ENCODE results near the gene SBSN. TPM values are rescaled to one million over a fixed set of nuclear protein-coding genes. Genes with fewer than 3 reads are reported as not detected.
A peak's percentile ranks its signal among the peaks of the same experiment; 100 is the strongest.

Gene SBSN
- total RNA-seq, 4 donors from 2014 or later, result not detected

DNA sequence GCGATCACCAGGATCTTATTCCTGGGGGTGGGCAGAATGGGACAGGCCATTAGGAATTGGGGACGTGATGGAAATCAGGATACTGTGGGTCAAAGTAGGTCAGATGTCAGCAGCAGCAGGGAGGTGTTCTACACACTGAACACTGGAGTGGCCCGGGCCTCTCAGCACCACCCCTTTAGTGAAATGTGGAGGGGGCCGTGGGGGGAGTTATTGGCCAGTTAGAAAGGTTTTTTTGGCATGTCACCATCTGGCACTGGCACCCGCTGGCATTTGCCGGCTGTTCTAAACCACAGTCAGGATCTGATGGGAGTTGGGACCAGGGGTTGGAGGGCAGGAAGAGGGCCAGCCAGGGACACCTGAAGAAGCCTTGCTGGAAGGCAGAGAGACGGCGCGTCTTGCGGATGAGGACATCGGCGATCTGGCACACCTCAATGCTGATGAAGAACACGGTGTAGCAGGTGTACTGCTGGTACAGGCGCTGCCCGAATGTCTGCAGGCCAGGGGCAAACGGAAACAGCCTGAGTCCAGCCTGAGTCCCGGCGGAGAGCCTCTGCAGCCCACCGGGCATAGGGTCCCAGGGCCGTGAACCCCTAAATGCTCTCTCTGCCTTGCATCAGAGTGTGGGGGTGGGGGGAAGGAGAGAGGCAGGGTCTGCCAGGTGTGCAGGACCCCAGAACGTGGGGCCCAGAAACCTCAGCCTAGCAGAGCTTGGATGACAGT, 23.1 kb upstream of the SBSN start:
- peaks cover 4 to 31% (median 16%) of the 10 kb centered on the region in 4 donors for H3K36me3 ChIP-seq
- H3K27ac ChIP-seq (replicated peaks in 1 of 4), result no peak overlapping the region
- H3K4me1 ChIP-seq, result peaks cover 5 to 19% (median 13%) of the 10 kb centered on the region in 4 donors
- 90% methylated on average over 18 of the region's 21 CpGs for WGBS
- H3K4me3 ChIP-seq, result no peak overlapping the region
- peaks cover 0 to 10% (median 0%) of the 10 kb centered on the region in 4 donors for H3K27me3 ChIP-seq
- no peaks in the 10 kb centered on the region for H3K9me3 ChIP-seq
- no peak for DNase-seq (ENCODE audit: extremely low spot score)
- TF ChIP-seq EP300 (IDR thresholded peaks at IDR 0.05) (no peak), POLR2A (IDR thresholded peaks at IDR 0.05; ENCODE audit: low read depth) (no peak), POLR2AphosphoS5 (IDR thresholded peaks at IDR 0.05) (no peak)
- TF ChIP-seq, protein P1, sequence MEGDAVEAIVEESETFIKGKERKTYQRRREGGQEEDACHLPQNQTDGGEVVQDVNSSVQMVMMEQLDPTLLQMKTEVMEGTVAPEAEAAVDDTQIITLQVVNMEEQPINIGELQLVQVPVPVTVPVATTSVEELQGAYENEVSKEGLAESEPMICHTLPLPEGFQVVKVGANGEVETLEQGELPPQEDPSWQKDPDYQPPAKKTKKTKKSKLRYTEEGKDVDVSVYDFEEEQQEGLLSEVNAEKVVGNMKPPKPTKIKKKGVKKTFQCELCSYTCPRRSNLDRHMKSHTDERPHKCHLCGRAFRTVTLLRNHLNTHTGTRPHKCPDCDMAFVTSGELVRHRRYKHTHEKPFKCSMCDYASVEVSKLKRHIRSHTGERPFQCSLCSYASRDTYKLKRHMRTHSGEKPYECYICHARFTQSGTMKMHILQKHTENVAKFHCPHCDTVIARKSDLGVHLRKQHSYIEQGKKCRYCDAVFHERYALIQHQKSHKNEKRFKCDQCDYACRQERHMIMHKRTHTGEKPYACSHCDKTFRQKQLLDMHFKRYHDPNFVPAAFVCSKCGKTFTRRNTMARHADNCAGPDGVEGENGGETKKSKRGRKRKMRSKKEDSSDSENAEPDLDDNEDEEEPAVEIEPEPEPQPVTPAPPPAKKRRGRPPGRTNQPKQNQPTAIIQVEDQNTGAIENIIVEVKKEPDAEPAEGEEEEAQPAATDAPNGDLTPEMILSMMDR (IDR thresholded peaks at IDR 0.05), result no peak
- intact Hi-C loops (cut with DNase I), result no loop called here

DNA sequence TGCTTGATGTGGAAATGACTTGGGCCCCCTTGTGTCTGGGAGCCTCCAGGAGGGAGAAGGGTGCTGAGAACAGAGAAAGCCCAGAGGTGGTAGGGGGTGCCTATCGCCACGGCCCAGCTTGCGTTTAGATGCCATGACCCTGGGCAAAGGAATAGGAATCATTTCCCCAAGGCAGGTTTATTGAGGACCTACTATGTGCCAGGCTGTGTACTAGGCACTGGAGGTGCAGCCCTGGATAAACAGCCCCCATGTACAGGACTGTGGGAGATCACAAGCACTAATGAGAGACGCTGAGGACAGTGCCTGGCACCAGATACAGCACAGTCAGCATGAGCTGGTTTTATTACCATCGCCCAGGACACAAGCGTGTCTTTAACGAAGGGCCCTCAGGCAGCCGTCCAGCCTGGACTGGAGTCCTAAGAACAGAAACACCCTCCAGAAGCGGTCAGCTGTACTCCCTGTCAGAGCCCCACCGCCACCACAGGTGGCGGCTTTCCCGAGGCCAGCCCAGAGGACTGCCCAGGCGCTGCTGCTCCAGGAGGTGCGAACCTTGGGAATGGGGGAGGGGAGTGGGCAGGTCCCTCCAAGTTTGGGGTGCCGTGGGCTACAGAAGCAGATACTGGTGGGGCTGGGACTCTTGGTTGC, 21.9 kb upstream of the SBSN start:
- Histone ChIP-seq H3K4me3 (no peak overlapping the region), H3K9me3 (no peaks in the 10 kb centered on the region), H3K27ac (replicated peaks in 1 of 4) (no peak overlapping the region), H3K36me3 (peaks cover 4 to 31% (median 16%) of the 10 kb centered on the region in 4 donors), H3K27me3 (peaks cover 0 to 2% (median 0%) of the 10 kb centered on the region in 4 donors), H3K4me1 (peaks cover 9 to 26% (median 18%) of the 10 kb centered on the region in 4 donors)
- intact Hi-C loops (cut with DNase I), result loop anchor here (5.0 kb wide), 3 partner anchors 62 to 167 kb away; partner anchors contain the start of genes HAUS5, KMT2B and RBM42
- DNase-seq (ENCODE audit: extremely low spot score), result no peak
- TF ChIP-seq EP300 (IDR thresholded peaks at IDR 0.05), result no peak
- TF ChIP-seq, protein P1 (IDR thresholded peaks at IDR 0.05), result no peak
- TF ChIP-seq POLR2AphosphoS5 (IDR thresholded peaks at IDR 0.05), result no peak
- no peak for TF ChIP-seq POLR2A (IDR thresholded peaks at IDR 0.05; ENCODE audit: low read depth)
- WGBS, result 86% methylated on average over 11 of the region's 15 CpGs

DNA sequence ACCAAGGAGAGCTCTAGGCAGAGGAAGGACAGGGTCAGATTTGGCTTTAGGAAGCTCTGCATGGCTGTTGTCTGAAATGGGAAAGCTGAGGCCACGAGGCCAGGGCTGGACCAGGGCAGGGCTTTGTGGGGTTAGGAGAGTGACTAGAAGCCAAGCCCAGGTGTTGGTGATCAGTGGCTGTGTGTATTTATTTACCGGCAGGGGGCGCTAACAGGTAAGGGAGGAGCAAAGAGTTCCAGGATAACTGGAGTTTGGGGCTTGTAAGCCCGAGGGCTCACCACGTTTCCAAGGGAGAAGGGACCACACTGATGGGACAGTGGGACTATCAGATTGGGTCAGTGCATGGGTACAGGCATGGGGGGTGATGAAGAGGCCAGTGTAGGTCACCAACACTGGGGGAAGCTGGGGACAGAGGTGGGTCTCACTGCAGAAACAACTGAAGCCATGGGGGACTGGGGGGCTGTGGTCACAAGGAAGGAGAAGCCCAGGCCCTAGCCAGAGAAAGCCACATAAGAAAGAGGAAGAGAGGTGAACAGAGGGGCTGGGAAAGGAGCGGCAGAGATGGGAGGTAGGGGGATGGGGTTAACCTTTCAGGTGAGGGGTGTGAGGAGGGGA, 21.2 kb upstream of the SBSN start:
- Histone ChIP-seq H3K9me3 (no peaks in the 10 kb centered on the region), H3K36me3 (peaks cover 4 to 31% (median 16%) of the 10 kb centered on the region in 4 donors), H3K27me3 (no peaks in the 10 kb centered on the region), H3K27ac (replicated peaks in 1 of 4) (no peak overlapping the region), H3K4me1 (peaks cover 15 to 33% (median 24%) of the 10 kb centered on the region in 4 donors), H3K4me3 (no peak overlapping the region)
- intact Hi-C loops (cut with DNase I), result loop anchor here (5.0 kb wide), 3 partner anchors 63 to 168 kb away; partner anchors contain the start of genes HAUS5, KMT2B and RBM42
- WGBS, result 21% methylated on average over 5 of the region's 6 CpGs
- DNase-seq (ENCODE audit: extremely low spot score), result no peak
- no peak for TF ChIP-seq EP300 (IDR thresholded peaks at IDR 0.05)
- TF ChIP-seq, protein P1 (IDR thresholded peaks at IDR 0.05), result peak; percentile 59 to 77 (median 61)

DNA sequence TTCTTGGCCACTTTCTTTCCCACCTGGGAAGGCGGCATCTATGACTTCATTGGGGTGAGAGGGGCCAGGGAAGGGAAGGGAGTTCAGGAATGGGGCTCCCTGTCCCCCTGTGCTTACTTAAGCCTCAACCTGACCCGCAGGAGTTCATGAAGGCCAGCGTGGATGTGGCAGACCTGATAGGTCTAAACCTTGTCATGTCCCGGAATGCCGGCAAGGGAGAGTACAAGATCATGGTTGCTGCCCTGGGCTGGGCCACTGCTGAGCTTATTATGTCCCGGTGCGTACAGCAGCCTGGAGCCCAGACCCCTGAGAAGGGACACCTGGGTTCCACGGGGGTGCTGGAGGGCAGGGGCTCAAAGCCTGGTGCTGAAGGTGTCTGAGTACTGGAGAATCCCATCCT, 18.4 kb upstream of the SBSN start:
- Histone ChIP-seq H3K27me3 (no peaks in the 10 kb centered on the region), H3K9me3 (no peaks in the 10 kb centered on the region), H3K4me3 (peak overlapping the region; percentile 79 to 89 (median 84)), H3K4me1 (peaks cover 16 to 38% (median 28%) of the 10 kb centered on the region in 4 donors), H3K27ac (replicated peaks in 1 of 4) (no peak overlapping the region), H3K36me3 (peaks cover 4 to 31% (median 21%) of the 10 kb centered on the region in 4 donors)
- TF ChIP-seq EP300 (IDR thresholded peaks at IDR 0.05) (no peak), POLR2A (IDR thresholded peaks at IDR 0.05; ENCODE audit: low read depth) (no peak), POLR2AphosphoS5 (IDR thresholded peaks at IDR 0.05) (no peak)
- TF ChIP-seq, protein P1 (IDR thresholded peaks at IDR 0.05), result no peak
- DNase-seq (ENCODE audit: extremely low spot score), result no peak
- intact Hi-C loops (cut with DNase I), result loop anchor here (5.0 kb wide), 3 partner anchors 66 to 171 kb away; partner anchors contain the start of genes HAUS5, KMT2B and RBM42
- 90% methylated on average over 8 of the region's 8 CpGs for WGBS
